Measurements from ENCODE around the gene ERC2. TPM values are rescaled to one million over a fixed set of nuclear protein-coding genes. Genes with fewer than 3 reads are reported as not detected.

The ERC2 gene
- total RNA-seq, 1 donor from 2014 or later: not detected

DNA sequence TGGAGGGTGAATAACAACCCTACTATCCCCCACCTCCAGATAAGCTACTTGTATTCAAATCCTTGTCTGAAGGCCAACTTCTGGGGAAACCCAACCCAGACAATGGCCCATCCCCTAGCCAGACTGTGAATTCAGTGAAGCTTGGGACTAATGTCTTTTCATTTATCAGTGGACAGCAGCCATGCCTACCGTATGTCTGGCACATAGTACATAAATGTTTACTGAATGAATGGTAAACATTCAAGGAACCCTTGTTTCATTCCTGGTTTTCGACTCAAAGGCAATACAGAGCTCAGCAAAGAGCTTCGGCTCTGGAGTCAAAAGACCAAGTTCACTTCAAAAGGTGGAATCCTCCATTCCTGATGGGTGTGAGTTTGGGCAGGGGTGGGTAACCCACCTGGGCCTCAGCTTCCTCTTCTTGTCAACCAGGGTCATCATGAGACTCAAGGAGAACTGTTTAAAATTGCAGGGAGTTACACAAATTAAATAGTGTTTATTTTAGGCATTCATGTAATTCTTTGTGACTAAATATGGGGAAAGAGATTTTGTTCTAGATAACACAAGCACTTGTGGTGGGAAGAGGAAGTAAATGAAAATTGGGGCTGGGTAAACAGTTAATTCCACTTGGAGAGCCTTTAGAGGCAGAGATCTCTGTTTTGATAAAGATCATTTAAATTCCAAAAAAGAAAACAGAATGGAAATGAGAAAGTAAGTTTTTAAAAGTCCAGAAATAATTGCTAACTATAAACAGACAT is 677.5 kb downstream of the ERC2 start:
- intact Hi-C loops (cut with micrococcal nuclease): no loop called here
- H3K9me3 Mint-ChIP-seq: no peaks in the 10 kb centered on the region
- H3K4me3 Mint-ChIP-seq: no peak overlapping the region
- H3K36me3 Mint-ChIP-seq (ENCODE audit: low read depth): no peaks in the 10 kb centered on the region
- no peaks in the 10 kb centered on the region for H3K27me3 Mint-ChIP-seq
- no peak for DNase-seq
- H3K27ac Mint-ChIP-seq: no peak overlapping the region
- H3K4me1 Mint-ChIP-seq: no peaks in the 10 kb centered on the region

DNA sequence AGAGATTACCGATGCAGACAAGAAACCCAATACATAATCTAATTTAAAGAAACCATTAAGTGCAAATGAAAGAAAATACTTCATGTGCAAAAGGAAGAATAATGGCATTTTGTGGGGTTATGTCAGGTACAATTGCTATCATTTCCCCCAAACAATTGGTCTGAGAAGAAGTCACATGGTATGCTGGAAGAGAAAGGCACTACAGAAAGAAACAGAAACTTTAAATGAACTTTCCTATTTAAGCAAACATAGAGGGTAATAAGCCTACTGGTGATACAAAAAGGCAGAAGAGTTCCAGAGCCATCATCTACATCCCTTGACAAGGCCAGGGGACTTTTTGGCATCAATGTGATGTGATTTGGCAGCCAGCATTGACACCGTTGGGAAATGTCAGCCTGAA is 678.8 kb downstream of the ERC2 start:
- H3K9me3 Mint-ChIP-seq: no peaks in the 10 kb centered on the region
- H3K4me1 Mint-ChIP-seq: no peaks in the 10 kb centered on the region
- intact Hi-C loops (cut with micrococcal nuclease): no loop called here
- H3K27me3 Mint-ChIP-seq: no peaks in the 10 kb centered on the region
- no peaks in the 10 kb centered on the region for H3K36me3 Mint-ChIP-seq (ENCODE audit: low read depth)
- no peak overlapping the region for H3K4me3 Mint-ChIP-seq
- H3K27ac Mint-ChIP-seq: no peak overlapping the region
- DNase-seq: no peak

DNA sequence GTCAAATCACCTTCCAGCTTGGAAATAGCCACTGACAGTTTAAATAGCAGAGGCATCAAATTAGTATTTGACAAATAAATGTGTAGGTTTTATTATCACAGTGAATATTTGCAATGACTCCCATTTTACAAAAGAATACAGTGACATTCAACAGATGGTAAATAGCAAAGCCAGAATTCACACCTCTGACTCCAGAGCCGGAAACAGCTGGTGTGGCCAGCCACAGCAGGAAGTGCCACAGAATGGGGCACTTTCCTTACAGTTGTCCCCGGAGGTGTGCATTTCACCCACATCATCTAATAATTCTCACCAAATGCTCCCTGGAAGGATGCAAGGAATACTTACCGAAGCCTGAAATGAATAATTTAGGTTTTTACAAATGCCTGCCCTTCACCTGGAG is 685.5 kb downstream of the ERC2 start:
- Mint-ChIP-seq H3K4me1 (no peaks in the 10 kb centered on the region), H3K4me3 (no peak overlapping the region), H3K27ac (no peak overlapping the region), H3K9me3 (no peaks in the 10 kb centered on the region), H3K27me3 (no peaks in the 10 kb centered on the region), H3K36me3 (ENCODE audit: low read depth) (no peaks in the 10 kb centered on the region)
- DNase-seq: no peak
- intact Hi-C loops (cut with micrococcal nuclease): no loop called here

DNA sequence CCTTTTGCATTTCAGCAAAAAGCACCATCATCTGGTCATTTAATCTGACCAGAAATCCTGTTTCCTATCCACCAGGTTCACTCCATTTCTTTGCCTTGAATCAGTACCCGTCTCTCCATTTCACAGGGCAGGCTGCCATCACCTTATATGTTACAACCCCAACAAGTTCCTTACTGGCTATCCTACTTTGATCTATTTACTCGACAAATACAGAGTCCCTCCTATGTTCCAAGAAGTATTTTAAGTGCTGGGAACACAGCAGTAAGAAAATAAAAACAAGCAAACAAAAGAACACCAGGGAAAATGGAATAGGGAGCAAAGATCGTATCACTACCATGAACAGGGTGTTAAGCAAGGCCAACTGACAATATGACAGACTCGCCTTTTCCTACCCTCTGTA is 685.9 kb downstream of the ERC2 start:
- H3K36me3 Mint-ChIP-seq (ENCODE audit: low read depth): no peaks in the 10 kb centered on the region
- no peak overlapping the region for H3K27ac Mint-ChIP-seq
- H3K4me1 Mint-ChIP-seq: no peaks in the 10 kb centered on the region
- no peaks in the 10 kb centered on the region for H3K27me3 Mint-ChIP-seq
- intact Hi-C loops (cut with micrococcal nuclease): no loop called here
- no peak for DNase-seq
- H3K9me3 Mint-ChIP-seq: no peaks in the 10 kb centered on the region
- no peak overlapping the region for H3K4me3 Mint-ChIP-seq

DNA sequence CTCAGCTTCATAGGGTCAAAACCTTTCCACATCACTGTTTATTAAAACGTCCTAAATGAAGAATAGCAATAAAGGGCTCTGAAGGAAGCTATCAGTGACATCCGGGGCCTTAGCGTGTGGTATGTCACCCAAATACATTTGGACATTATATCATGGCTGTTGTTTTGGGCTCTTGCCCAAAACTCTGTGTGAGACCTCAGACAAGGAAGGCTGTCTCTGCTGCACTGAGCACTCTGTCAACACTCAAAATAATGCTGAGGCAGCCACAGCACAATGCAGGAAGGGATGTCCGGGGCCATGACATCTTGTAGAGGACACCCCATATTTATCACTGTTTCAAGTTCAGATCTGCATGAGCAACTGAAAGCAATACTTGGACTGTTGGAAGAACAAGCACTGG is 687.4 kb downstream of the ERC2 start:
- DNase-seq: no peak
- no peaks in the 10 kb centered on the region for H3K27me3 Mint-ChIP-seq
- H3K27ac Mint-ChIP-seq: no peak overlapping the region
- intact Hi-C loops (cut with micrococcal nuclease): no loop called here
- H3K4me3 Mint-ChIP-seq: no peak overlapping the region
- no peaks in the 10 kb centered on the region for H3K4me1 Mint-ChIP-seq
- no peaks in the 10 kb centered on the region for H3K36me3 Mint-ChIP-seq (ENCODE audit: low read depth)
- H3K9me3 Mint-ChIP-seq: no peaks in the 10 kb centered on the region

DNA sequence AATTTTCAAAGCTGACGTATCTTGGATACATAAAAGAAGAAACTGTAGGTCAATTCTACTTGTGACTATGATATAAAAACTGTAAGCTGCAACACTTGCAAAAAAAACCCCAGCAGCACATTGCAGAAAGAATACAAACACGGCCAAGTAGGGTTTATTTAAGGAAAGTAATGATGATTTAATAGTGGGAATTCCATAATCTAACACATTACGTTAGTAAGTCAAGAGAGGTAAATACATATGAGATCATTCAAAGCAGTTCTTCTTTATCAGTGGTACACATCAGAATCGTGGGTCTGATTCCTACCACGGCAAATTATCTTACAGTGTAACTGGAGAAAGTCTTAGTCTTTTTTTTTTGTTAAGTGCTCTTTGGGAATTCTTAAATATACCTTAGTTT is 688.7 kb downstream of the ERC2 start:
- H3K36me3 Mint-ChIP-seq (ENCODE audit: low read depth): no peaks in the 10 kb centered on the region
- intact Hi-C loops (cut with micrococcal nuclease): no loop called here
- no peaks in the 10 kb centered on the region for H3K9me3 Mint-ChIP-seq
- H3K27ac Mint-ChIP-seq: no peak overlapping the region
- DNase-seq: no peak
- H3K4me3 Mint-ChIP-seq: no peak overlapping the region
- H3K27me3 Mint-ChIP-seq: no peaks in the 10 kb centered on the region
- no peaks in the 10 kb centered on the region for H3K4me1 Mint-ChIP-seq

DNA sequence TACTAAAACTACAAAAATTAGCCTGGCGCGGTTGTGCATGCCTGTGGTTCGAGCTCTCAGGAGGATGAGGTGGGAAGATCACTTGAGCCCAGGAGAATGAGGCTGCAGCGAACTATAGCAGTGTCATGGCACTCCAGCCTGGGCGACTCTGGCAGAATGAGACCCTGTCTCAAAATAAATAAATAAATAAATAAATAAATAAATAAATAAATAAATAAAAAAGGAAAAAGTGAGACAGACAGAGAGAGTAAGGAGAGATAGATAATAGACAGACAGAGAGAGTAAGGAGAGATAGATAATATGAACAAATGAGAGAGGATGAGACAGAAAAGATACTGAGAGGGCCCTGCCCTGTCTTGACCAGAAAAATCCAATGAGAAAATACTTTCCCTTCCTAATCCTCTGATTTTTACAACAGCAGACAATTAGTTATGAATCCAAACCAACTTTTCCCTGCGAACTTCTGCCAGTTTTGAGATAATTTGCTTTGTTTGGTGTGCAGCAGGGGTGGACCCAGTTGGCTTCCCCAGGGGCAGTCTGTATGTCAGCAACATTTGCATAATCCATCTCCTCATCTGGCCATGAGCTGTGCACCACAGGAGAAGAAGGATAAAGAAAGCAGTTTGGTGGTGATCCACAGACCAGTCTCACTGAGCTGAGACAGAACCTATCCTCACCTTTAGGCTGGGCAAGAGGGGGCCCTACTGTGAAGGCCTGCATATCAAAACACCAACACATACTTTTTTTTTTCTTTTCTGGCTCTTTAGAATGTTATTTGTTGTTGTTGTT is 692.7 kb downstream of the ERC2 start:
- H3K36me3 Mint-ChIP-seq (ENCODE audit: low read depth): no peaks in the 10 kb centered on the region
- no peak overlapping the region for H3K27ac Mint-ChIP-seq
- no peaks in the 10 kb centered on the region for H3K4me1 Mint-ChIP-seq
- H3K9me3 Mint-ChIP-seq: peaks cover 4% of the 10 kb centered on the region
- no peaks in the 10 kb centered on the region for H3K27me3 Mint-ChIP-seq
- no peak overlapping the region for H3K4me3 Mint-ChIP-seq
- DNase-seq: no peak
- intact Hi-C loops (cut with micrococcal nuclease): no loop called here

DNA sequence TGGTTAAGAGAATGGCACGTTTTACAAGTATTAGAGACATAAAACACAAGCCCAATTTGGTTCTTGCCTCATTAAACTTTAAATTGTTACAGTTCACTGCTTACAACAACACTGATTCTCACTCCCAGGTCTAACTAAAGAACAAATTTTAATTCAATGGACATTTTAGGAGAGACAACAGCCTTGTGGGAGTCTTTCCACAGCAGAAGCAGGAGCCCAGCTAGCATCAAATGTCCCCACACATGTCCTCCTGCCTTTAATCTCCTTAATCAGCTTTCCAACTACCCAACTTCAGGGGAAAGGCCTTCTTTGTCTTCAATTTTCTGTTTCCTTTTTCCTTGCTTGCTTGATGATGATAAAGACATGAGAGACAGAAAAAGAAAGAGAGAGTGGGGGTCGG is 693.4 kb downstream of the ERC2 start:
- intact Hi-C loops (cut with micrococcal nuclease): no loop called here
- Mint-ChIP-seq H3K27me3 (no peaks in the 10 kb centered on the region), H3K4me3 (no peak overlapping the region), H3K9me3 (peaks cover 4% of the 10 kb centered on the region), H3K4me1 (no peaks in the 10 kb centered on the region), H3K27ac (no peak overlapping the region), H3K36me3 (ENCODE audit: low read depth) (no peaks in the 10 kb centered on the region)
- no peak for DNase-seq

DNA sequence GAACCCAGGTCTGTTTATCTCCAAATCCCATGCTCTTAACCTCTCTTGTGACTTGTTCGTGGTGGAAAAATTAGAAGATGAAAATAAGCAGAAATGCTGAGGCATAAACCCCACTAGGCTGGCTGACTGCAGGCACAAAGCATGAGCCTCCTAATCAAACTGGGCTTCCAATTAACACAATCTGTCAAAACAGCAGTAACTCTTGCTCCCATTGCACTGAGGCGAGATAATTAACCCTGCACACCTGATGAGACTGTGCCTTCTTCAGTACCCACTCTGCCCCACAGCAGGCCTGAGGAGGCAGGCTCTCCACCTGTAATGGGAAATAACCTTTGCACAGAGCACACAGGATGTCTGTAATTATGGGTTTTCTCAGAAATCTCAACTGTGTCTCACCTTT is 696.8 kb downstream of the ERC2 start:
- Mint-ChIP-seq H3K4me1 (no peaks in the 10 kb centered on the region), H3K36me3 (ENCODE audit: low read depth) (no peaks in the 10 kb centered on the region), H3K27me3 (no peaks in the 10 kb centered on the region), H3K27ac (no peak overlapping the region), H3K9me3 (peaks cover 4% of the 10 kb centered on the region), H3K4me3 (no peak overlapping the region)
- intact Hi-C loops (cut with micrococcal nuclease): no loop called here
- DNase-seq: no peak

DNA sequence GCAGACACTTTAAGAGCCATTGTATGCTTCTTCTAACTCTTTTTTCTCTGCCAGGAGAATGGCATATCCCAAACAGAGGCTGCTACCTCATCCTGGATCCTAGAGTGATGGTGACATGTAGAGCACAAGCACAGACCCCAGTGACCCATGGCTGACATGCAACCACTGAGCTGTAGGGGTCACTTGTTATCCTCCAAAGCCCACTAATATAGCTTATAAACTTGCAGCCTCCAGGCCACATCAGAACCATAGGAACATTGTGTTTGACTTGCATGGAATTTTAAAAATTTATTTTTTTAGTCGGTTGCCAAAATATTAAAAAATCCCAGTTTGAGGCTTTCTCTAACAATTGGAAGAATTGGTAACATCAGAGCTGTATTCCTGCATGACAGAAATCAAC is 698.2 kb downstream of the ERC2 start:
- H3K4me3 Mint-ChIP-seq: no peak overlapping the region
- no peak for DNase-seq
- intact Hi-C loops (cut with micrococcal nuclease): no loop called here
- H3K36me3 Mint-ChIP-seq (ENCODE audit: low read depth): no peaks in the 10 kb centered on the region
- peaks cover 4% of the 10 kb centered on the region for H3K9me3 Mint-ChIP-seq
- no peaks in the 10 kb centered on the region for H3K4me1 Mint-ChIP-seq
- H3K27me3 Mint-ChIP-seq: no peaks in the 10 kb centered on the region
- H3K27ac Mint-ChIP-seq: no peak overlapping the region

DNA sequence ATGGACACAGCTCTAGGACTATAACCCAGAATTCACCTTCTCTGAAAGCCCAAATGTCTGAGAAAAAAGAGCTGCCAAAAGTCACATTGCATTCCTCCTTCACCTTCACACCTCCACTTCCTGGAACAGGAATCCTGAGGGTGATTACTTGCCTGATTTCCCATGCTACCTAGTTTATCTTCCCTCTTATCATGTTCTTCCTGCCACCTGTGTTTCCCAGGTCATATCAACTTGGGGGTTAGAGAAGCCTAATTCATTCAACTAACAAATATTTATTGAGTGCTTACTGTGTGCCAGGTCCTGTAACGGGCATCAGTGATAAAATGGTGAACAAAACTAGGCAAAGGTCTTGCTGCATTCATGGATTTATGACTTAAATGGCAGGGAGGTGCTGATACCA is 701.5 kb downstream of the ERC2 start:
- no peak overlapping the region for H3K27ac Mint-ChIP-seq
- intact Hi-C loops (cut with micrococcal nuclease): no loop called here
- no peaks in the 10 kb centered on the region for H3K4me1 Mint-ChIP-seq
- no peaks in the 10 kb centered on the region for H3K27me3 Mint-ChIP-seq
- H3K4me3 Mint-ChIP-seq: no peak overlapping the region
- DNase-seq: no peak
- no peaks in the 10 kb centered on the region for H3K9me3 Mint-ChIP-seq
- H3K36me3 Mint-ChIP-seq (ENCODE audit: low read depth): no peaks in the 10 kb centered on the region

DNA sequence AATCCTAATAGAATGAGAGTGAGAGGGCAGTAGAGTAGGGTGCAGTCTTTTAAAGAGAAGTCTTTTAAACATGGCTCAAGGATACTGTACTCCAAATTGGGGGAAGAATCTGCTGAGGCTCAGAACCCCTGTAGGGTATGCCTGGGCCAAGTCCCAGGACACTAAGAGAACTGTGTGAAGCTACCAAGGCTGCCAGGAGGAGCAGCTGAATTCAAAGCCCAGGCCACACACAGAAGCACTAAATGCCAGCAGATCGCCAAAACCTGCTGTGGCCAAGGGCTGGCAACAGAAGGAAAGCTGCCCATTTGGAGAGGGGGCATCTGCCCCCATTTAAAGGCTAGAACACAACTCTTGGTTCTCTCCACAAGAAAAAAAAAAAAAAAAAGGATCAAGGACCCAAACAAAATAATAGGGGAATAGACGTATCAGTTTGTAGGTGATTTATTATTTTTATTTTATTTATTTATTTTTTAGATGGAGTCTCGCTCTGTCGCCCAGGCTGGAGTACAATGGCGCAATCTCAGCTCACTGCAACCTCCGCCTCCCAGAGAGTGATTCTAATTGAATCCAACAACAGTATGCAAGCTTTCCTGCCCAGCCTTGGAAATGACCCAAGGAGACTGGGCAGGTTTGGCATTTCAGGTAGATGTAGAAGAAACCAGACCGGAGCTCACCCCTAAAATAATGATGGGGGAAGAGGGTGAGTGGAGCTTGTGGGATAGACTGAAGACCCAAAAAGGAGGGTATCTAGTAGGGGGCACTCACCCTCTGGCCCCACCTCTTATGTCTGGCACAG is 702.2 kb downstream of the ERC2 start:
- no peaks in the 10 kb centered on the region for H3K27me3 Mint-ChIP-seq
- DNase-seq: no peak
- no peaks in the 10 kb centered on the region for H3K4me1 Mint-ChIP-seq
- no peaks in the 10 kb centered on the region for H3K36me3 Mint-ChIP-seq (ENCODE audit: low read depth)
- H3K27ac Mint-ChIP-seq: no peak overlapping the region
- no peaks in the 10 kb centered on the region for H3K9me3 Mint-ChIP-seq
- no peak overlapping the region for H3K4me3 Mint-ChIP-seq
- intact Hi-C loops (cut with micrococcal nuclease): no loop called here

DNA sequence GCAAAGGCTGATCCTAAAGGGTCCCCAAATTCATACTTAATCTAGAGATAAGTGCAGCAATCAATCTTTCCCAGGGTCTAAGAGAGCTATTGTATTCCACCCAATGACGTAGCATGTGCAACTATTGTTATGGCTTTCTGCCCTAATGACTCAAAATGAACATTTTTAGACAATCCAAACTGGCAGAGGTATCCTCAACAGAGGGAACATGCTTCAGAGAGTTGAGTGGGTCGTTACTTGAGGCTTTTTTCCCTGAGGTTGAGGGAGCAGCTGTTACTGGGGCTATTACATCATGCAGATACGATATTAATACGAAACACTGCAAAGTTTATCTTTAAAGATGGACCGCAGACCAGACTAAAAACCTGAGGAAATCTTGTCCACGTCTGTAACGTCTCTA is 702.9 kb downstream of the ERC2 start:
- DNase-seq: no peak
- Mint-ChIP-seq H3K9me3 (no peaks in the 10 kb centered on the region), H3K36me3 (ENCODE audit: low read depth) (no peaks in the 10 kb centered on the region), H3K4me3 (no peak overlapping the region), H3K27me3 (no peaks in the 10 kb centered on the region), H3K4me1 (no peaks in the 10 kb centered on the region), H3K27ac (no peak overlapping the region)
- intact Hi-C loops (cut with micrococcal nuclease): no loop called here

DNA sequence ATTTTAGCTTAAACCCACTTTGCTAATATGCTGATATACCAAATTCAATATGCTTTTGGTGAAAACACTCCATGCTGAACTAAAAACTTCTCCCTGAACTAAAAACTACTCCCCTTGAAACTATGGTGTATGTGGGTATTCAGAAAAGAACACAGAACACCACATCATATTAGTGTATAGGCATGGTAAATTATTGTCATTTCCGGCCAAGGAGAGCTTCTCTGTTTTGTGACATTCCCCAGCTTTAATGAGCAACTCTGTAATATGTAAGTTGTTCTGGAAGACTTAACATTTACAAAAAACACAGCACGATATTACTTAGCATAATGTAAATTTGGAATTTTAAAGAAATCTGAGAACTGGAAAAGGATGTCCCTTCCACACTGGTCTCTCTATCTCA is 711.3 kb downstream of the ERC2 start:
- intact Hi-C loops (cut with micrococcal nuclease): no loop called here
- Mint-ChIP-seq H3K36me3 (ENCODE audit: low read depth) (no peaks in the 10 kb centered on the region), H3K9me3 (no peaks in the 10 kb centered on the region), H3K27ac (no peak overlapping the region), H3K4me1 (no peaks in the 10 kb centered on the region), H3K4me3 (no peak overlapping the region), H3K27me3 (no peaks in the 10 kb centered on the region)
- DNase-seq: no peak
